BLaER1 treated with 17β-estradiol and CSF1 and Interleukin-3, amounts not matched to agents 10 nM and 100 nM (cell line): Measurements from ENCODE around the gene SPEG.

Experiments
- H3K27ac ChIP-seq, 11 experiments: shearing (Covaris generic); formaldehyde crosslinking; 2 replicates each; pipeline ENCODE4 v1.8.1; 2022
- H3K27me3 ChIP-seq, 11 experiments: shearing (Covaris generic); formaldehyde crosslinking; 2 replicates each; pipeline ENCODE4 v1.8.1; 2022
- H3K36me3 ChIP-seq, 11 experiments: shearing (Covaris generic); formaldehyde crosslinking; 2 replicates each; pipeline ENCODE4 v1.8.1; 2022
- H3K4me1 ChIP-seq, 10 experiments: shearing (Covaris generic); formaldehyde crosslinking; 2 replicates each; pipeline ENCODE4 v1.8.1; 2022
- H3K4me2 ChIP-seq, 11 experiments: shearing (Covaris generic); formaldehyde crosslinking; 2 replicates each; pipeline ENCODE4 v1.8.1; 2022
- H3K4me3 ChIP-seq, 10 experiments: shearing (Covaris generic); formaldehyde crosslinking; 2 replicates each; pipeline ENCODE4 v1.8.1; 2022
- H3K9ac ChIP-seq, 11 experiments: shearing (Covaris generic); formaldehyde crosslinking; 2 replicates each; pipeline ENCODE4 v1.8.1; 2022
- H3K9me3 ChIP-seq, 11 experiments: shearing (Covaris generic); formaldehyde crosslinking; replicated peaks in 1 of 11; 2 replicates each; pipeline ENCODE4 v1.8.1; 2022
- H4K20me1 ChIP-seq, 11 experiments: shearing (Covaris generic); formaldehyde crosslinking; 2 replicates each; pipeline ENCODE4 v1.8.1; 2022
- Cebpa-rat ChIP-seq, 11 experiments: shearing (Covaris generic); IDR thresholded peaks; 2 replicates each; pipeline ENCODE4 v1.8.1; 2022

SPEG gene

GRCh38 chr2:219526320-219527075 lies 91.9 kb downstream of the SPEG start:
- H3K36me3 ChIP-seq = no peaks in the 10 kb centered on the region
- H3K4me2 ChIP-seq = no peak overlapping the region
- no peaks in the 10 kb centered on the region for H3K9me3 ChIP-seq
- H3K4me3 ChIP-seq = no peak overlapping the region
- peaks cover 77 to 86% (median 85%) of the 10 kb centered on the region in 11 experiments for H3K27me3 ChIP-seq
- H3K4me1 ChIP-seq = peaks cover 6 to 29% (median 23%) of the 10 kb centered on the region in 10 experiments; a peak in 18 of 20 replicates
- no peak for TF ChIP-seq Cebpa-rat (IDR thresholded peaks at IDR 0.05)
- H4K20me1 ChIP-seq = peaks cover 0 to 37% (median 0%) of the 10 kb centered on the region in 11 experiments; a peak in 8 of 22 replicates
- H3K27ac ChIP-seq = no peak overlapping the region
- no peak overlapping the region for H3K9ac ChIP-seq

GRCh38 chr2:219527076-219527394 lies 92.4 kb downstream of the SPEG start:
- Histone ChIP-seq H3K9ac (no peak overlapping the region), H3K9me3 (no peaks in the 10 kb centered on the region), H3K27me3 (peaks cover 71 to 80% (median 79%) of the 10 kb centered on the region in 11 experiments), H3K4me1 (peaks cover 5 to 23% (median 18%) of the 10 kb centered on the region in 10 experiments; a peak in 18 of 20 replicates), H3K27ac (no peak overlapping the region), H3K36me3 (no peaks in the 10 kb centered on the region), H3K4me3 (no peak overlapping the region), H3K4me2 (no peak overlapping the region), H4K20me1 (peaks cover 0 to 37% (median 0%) of the 10 kb centered on the region in 11 experiments; a peak in 8 of 22 replicates)
- no peak for TF ChIP-seq Cebpa-rat (IDR thresholded peaks at IDR 0.05)

- H3K9me3 ChIP-seq = no peaks in the 10 kb centered on the region
- TF ChIP-seq Cebpa-rat (IDR thresholded peaks at IDR 0.05) = no peak
- no peaks in the 10 kb centered on the region for H3K36me3 ChIP-seq
- H4K20me1 ChIP-seq = peaks cover 0 to 37% (median 0%) of the 10 kb centered on the region in 11 experiments; a peak in 8 of 22 replicates
- H3K27me3 ChIP-seq = peaks cover 67 to 76% (median 75%) of the 10 kb centered on the region in 11 experiments
- no peak overlapping the region for H3K9ac ChIP-seq
- peaks cover 4 to 20% (median 15%) of the 10 kb centered on the region in 10 experiments; a peak in 17 of 20 replicates for H3K4me1 ChIP-seq
- H3K27ac ChIP-seq = no peak overlapping the region
- H3K4me2 ChIP-seq = no peak overlapping the region
- no peak overlapping the region for H3K4me3 ChIP-seq
Observed at GRCh38 chr2:219527472-219527871, 92.8 kb downstream of the SPEG start.

GRCh38 chr2:219530048-219530963 lies 95.7 kb downstream of the SPEG start:
- Histone ChIP-seq H3K4me3 (no peak overlapping the region), H3K4me1 (peaks cover 0 to 7% (median 5%) of the 10 kb centered on the region in 10 experiments; a peak in 12 of 20 replicates), H3K36me3 (no peaks in the 10 kb centered on the region), H3K27ac (no peak overlapping the region), H3K9me3 (no peaks in the 10 kb centered on the region), H3K9ac (peak overlapping the region in 2 of 11 experiments; percentile 25 to 27; a peak in 1 of 22 replicates), H3K4me2 (peak overlapping the region; percentile 41 to 72 (median 66)), H3K27me3 (peaks cover 42 to 48% (median 47%) of the 10 kb centered on the region in 11 experiments), H4K20me1 (peaks cover 0 to 36% (median 0%) of the 10 kb centered on the region in 11 experiments; a peak in 8 of 22 replicates)
- no peak for TF ChIP-seq Cebpa-rat (IDR thresholded peaks at IDR 0.05)

DNA sequence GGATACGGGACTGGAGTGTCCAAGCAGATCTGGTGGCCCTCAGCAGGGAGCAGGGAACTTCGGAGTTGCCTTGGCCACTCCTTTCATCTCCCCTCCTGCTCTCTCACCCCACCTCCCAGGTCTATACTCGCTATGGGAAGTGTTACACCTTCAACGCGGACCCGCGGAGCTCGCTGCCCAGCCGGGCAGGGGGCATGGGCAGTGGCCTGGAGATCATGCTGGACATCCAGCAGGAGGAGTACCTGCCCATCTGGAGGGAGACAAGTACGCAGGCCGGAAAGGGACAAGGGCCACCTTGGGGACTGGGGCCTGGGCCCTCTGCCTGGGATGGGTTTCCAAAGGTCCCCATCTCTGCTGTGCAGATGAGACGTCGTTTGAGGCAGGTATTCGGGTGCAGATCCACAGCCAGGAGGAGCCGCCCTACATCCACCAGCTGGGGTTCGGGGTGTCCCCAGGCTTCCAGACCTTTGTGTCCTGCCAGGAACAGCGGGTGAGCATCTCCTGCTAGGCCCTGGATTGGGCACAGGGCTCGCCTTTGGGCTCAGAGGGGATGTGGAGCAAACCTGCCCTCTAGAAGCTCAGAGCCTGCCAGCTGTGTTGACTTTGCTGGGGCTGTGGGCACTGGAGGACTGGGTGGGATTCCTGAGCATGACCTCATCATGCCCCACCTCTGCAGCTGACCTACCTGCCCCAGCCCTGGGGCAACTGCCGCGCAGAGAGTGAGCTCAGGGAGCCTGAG lies 97.2 kb downstream of the SPEG start:
- TF ChIP-seq Cebpa-rat (IDR thresholded peaks at IDR 0.05) = no peak
- Histone ChIP-seq H3K4me3 (no peak overlapping the region), H3K27me3 (peaks cover 31 to 33% (median 32%) of the 10 kb centered on the region in 11 experiments), H3K9me3 (no peaks in the 10 kb centered on the region), H4K20me1 (peaks cover 0 to 28% (median 0%) of the 10 kb centered on the region in 11 experiments; a peak in 7 of 22 replicates), H3K36me3 (no peaks in the 10 kb centered on the region), H3K9ac (no peak overlapping the region), H3K4me1 (peaks cover 0 to 8% (median 6%) of the 10 kb centered on the region in 10 experiments; a peak in 15 of 20 replicates), H3K4me2 (no peak overlapping the region), H3K27ac (no peak overlapping the region)

DNA sequence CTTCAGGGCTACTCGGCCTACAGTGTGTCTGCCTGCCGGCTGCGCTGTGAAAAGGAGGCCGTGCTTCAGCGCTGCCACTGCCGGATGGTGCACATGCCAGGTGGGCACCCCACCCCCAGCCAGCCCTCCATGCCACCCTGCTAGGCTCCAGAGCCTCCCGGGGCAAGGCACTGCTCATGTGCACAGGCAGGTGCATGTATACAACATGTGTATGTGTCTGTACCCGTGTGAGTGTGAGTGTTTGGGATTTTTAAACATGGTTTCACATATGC lies 97.7 kb downstream of the SPEG start:
- Histone ChIP-seq H3K4me1 (peaks cover 0 to 13% (median 11%) of the 10 kb centered on the region in 10 experiments; a peak in 15 of 20 replicates), H3K4me2 (no peak overlapping the region), H3K36me3 (no peaks in the 10 kb centered on the region), H3K9ac (no peak overlapping the region), H3K27me3 (peaks cover 26 to 28% (median 27%) of the 10 kb centered on the region in 11 experiments), H3K4me3 (no peak overlapping the region), H3K9me3 (no peaks in the 10 kb centered on the region), H3K27ac (no peak overlapping the region), H4K20me1 (peaks cover 0 to 29% (median 0%) of the 10 kb centered on the region in 11 experiments; a peak in 6 of 22 replicates)
- TF ChIP-seq Cebpa-rat (IDR thresholded peaks at IDR 0.05) = no peak

DNA sequence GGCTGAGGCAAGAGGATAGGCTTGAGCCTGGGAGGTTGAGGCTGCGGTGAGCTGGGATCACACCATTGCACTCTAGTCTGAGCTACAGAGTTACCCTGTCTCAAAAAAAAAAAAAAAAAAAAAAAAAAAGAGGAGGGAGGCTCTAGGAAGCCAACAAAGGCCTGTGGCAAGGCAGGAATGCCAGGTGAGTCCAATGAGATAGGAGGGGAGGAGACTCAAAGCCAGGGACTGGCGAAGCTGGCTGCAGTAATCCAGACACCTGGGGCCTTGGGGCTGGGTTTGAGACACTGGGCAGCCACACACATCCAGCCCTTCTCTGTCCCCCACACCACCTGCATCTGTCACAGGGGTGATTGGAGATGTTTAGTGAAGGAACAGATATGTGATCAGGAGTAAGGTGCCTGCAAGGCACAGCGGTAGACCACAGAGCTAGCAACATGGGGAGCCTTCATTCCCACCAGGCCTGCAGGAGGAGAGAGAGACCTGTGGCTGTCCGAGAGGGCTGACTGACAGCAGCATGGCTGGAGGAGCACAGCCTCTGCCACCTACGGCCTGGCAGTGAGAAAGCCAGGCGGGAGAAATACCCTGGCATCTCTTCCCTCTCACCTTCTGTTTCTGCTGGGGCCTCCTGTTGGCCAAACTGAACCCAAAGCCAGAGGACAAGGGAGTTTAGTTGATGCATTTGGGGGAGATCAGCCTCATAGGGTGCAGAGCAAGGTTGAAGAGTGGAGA lies 99.5 kb downstream of the SPEG start:
- TF ChIP-seq Cebpa-rat (IDR thresholded peaks at IDR 0.05) = no peak
- no peak overlapping the region for H3K4me3 ChIP-seq
- H3K4me2 ChIP-seq = no peak overlapping the region
- H3K9ac ChIP-seq = no peak overlapping the region
- peaks cover 0 to 5% (median 0%) of the 10 kb centered on the region in 11 experiments; a peak in 3 of 22 replicates for H3K36me3 ChIP-seq
- no peak overlapping the region for H3K27ac ChIP-seq
- H3K4me1 ChIP-seq = peaks cover 9 to 31% (median 27%) of the 10 kb centered on the region in 10 experiments; a peak in 18 of 20 replicates
- H3K27me3 ChIP-seq = peaks cover 9 to 10% (median 9%) of the 10 kb centered on the region in 11 experiments
- no peaks in the 10 kb centered on the region for H3K9me3 ChIP-seq
- H4K20me1 ChIP-seq = peaks cover 0 to 45% (median 0%) of the 10 kb centered on the region in 11 experiments; a peak in 9 of 22 replicates

DNA sequence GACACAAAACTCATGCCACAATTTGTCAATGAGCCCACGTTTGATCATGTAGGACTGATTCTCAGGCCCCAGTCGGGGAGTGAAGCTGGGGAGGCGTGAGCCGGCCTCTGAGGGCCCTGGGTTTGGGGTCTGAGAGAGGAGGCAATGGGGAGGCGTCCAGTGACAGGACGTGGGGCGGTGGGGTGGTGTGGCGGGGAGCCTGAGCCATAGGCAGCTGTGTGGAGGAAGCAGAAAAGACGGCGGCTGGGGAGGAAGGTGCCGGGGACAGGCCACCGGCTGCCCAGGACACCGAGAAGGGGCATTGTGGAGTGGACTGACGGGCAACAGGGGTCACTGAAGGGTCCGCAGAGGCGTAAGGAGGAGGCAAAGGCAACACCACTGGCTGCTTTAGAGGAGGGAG lies 101.8 kb downstream of the SPEG start:
- H4K20me1 ChIP-seq = peaks cover 0 to 53% (median 15%) of the 10 kb centered on the region in 11 experiments; a peak in 13 of 22 replicates
- H3K4me2 ChIP-seq = no peak overlapping the region
- no peak overlapping the region for H3K27ac ChIP-seq
- H3K9me3 ChIP-seq = no peaks in the 10 kb centered on the region
- peaks cover 9 to 43% (median 29%) of the 10 kb centered on the region in 10 experiments; a peak in 18 of 20 replicates for H3K4me1 ChIP-seq
- H3K27me3 ChIP-seq = no peaks in the 10 kb centered on the region; a peak in 1 of 22 replicates
- no peak overlapping the region for H3K4me3 ChIP-seq
- H3K36me3 ChIP-seq = peaks cover 0 to 19% (median 10%) of the 10 kb centered on the region in 11 experiments; a peak in 7 of 22 replicates
- H3K9ac ChIP-seq = no peak overlapping the region
- TF ChIP-seq Cebpa-rat (IDR thresholded peaks at IDR 0.05) = no peak
